LoVo (cell line): ENCODE results near the gene ACBD3.

ENCODE experiments used
- DNase-seq: peaks from one replicate; pipeline ENCODE4 v3.0.0-alpha.2; 2016; ENCODE audit warnings: low spot score

The ACBD3 gene

DNA sequence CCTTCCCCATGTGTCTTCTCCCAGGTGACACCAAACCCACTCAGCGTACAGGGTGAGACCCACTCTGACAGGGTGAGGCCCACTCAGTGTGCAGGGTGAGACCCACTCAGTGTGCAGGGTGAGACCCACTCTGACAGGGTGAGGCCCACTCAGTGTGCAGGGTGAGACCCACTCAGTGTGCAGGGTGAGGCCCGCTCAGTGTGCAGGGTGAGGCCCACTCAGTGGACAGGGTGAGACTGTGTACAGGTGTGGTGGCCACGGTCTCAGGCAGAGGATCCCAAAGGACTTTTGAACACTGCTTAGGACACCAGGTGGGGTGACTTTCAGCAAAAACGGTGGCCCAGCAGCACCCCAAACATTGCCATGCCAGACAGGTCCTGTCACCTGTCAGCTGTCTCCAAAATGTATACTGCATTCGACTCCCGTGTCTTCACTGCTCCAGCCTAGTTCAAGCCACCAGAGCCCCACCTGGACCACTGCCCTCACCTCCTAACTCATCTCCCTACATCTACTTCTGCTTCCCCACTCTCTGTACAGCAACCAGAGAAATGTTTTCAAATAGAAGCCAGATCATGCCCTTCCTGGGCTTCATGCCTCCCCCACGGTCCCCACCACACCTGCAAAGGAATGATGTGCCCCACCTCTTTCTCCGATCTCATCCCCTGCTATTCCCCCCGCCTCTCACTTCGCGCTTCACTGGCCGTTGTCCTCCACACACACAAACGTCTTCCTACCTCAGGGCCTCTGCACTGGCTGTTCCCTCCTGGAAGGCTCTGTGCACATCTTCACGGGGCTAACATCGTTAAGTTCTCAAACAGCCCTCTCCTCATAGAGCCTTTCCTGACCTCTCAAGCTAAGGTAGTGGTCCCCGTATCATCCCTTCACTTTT, 52.1 kb downstream of the ACBD3 start:
- no peak for DNase-seq

DNA sequence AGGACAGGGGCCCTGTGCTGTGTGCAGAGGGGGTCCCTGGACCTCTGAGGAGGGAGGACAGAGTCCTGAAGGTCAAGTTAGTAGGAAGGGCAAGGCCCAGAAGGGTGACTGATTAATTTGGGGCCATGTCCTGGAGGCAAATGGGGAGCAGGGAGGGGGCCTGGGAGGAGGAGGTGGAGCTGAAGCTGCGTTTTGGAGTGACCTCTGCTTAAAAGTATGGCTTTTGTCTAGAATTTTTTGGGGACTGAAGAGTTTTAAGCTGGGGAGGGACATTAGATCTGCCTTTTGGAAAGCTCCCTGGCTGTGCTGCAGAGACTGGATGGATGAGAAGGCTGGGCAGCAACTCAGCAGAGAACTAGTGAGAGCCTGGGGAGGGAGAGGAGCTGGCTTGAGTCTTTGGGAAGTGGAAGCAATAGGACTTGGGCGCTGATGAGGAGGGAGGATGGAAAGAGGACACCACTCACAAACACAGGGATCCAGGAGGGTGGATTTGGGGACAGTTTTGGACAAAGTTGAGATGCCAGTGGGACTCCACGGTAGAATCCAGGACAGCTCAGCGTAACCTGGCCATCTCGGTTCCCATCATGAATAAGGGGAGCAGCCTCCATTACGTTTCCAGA, 52.9 kb downstream of the ACBD3 start:
- DNase-seq, result no peak

DNA sequence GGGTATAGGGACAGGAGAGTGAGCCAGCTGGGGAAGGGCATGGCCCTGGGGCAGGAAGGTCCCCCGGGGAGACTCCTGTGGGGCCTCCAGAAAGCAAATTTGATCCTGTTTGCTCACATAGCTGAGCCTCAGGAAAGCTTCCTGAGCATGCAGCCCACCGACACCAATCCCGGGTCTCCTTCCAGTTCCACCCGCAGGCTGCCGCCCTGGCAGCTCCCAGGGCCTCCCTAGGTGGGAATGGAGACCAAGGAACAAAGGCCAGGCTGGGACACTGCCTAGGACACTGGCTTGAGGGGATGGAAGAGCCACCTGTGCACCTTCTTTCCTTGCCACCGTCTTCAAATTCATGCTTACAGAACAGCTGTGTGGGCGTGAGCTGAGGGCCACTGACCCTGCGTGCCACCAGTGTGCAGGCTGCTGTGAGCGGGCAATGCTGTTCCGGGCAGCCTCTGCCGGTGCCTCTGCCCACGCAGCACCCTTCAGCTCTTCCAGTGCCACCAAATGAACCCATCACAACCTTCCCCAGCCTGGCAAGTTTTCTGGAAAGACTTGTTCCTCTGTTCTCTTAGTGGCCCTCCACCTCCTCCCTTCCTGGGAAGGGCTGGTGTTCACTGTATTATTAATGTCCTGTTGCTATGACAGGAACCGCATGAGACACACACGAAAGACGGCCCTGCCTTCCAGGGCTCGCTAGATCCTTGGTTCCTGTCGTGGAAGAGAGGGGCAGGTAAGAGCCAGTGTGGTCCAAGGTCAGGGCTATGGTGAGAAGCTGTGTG, 53.6 kb downstream of the ACBD3 start:
- DNase-seq, result no peak

DNA sequence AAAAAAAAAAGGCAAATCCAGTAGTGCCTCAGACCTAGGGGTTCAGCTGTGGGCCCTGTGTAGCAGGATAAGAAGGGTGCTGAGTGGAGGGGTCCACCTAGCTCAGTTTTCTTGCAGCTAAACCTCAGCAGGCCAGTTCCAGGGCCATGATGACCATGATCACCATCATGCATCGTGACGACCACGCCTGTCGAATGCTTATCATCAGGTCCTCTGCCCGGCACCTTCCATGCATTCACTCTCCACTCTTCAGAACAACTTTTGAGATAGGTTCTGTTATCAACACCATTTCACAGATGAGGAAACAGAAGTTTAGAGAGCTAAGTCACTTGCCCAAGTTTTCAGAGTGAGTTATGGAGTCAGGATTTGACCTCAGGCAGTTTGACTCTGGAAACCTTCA, 54.9 kb downstream of the ACBD3 start:
- DNase-seq, result no peak

DNA sequence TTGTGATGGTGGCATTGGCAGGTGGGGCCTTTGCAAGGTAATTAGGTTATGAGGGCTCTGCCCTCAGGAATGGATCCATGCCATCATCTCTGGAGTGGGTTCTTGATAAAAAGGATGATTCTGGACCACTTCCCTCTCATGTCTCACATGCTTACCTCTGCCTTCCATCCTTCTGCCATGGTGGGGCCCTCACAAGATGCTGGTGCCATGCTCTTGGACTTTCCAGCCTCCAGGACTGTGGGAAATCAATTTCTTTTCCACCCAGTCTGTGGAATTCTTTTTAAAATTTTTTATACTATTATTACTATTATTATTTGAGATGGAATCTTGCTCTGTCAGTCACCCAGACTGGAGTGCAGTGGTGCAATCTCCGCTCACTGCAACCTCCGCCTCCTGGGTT, 57.3 kb downstream of the ACBD3 start:
- DNase-seq, result no peak

DNA sequence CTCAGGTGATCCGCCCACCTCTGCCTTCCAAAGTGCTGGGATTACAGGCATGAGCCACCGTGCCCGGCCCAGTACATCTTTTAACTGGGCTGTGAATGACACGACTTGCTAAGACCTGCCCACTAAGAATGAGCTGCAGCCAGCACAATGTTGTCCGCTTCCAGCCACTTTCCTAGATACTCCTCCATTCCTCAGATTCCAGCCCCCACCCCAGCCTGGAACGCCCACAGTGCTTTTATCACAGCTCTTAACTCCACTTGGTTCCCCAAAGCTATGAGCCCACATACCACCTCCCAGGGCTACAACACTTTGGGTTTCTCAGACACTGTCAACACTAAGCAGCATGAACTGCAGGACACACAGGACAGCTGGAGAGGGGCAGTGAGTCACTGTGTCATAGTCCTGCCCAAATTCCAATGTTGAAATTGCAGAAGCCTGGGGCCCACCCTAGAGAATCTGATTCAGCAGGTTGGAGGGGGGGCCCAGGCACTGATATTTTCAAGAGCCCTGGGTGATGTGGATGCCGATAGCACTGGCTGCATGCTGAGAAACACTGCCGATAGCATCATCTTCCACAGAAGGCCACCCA, 58.0 kb downstream of the ACBD3 start:
- peak; percentile 20 for DNase-seq

DNA sequence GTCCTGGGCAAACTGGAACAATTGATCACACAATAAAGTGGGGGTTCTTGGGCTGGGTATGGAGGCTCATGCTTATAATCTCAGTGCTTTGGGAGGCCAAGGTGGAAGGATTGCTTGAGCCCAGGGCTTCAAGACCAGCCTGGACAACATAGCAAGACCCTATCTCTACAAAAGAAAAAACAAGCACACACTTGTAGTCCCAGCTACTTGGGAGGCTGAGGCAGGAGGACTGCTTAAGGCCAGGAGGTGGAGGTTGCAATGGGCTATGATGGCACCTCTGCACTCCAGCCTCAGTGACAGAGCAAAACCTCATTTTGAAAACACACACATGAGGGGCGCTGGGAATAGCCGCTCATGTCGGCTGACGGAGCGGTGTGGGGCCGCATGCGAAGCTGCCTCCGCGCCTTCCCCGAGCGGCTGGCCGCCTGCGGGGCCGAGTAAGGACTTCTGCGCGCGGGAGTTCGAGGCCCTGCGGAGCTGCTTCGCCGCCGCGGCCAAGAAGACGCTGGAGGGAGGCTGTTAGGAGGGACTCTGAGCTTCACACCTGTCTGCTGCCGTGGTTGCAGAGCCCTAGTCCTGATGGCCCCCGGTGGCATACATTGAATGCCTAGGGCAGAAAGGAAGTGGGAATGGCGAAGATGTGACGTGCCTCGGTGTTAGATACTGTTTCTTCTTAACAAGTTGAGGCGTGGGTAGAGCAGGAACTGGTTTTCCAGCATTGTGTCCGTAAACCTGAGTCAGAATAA, 59.5 kb downstream of the ACBD3 start:
- peak; percentile 15 for DNase-seq

DNA sequence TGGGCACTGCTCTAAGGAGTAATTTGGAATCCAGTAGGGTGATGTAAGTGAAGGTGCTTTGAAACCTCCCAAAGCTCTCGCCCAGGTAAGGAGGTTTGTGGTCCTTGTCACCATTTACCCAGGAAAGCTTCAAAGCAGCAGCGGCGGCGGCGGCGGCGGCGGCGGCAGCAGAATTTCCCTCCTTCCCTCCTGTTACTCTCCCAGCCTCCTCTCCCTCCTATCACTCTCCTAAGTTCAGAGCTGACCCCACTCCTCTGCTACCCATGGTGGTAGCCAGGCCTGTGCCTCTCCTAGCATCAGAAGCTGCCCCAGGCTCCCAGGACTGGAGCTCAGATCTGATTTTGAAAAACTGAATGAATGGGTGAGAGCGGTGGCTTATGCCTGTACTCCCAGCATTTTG, 60.7 kb downstream of the ACBD3 start:
- no peak for DNase-seq

DNA sequence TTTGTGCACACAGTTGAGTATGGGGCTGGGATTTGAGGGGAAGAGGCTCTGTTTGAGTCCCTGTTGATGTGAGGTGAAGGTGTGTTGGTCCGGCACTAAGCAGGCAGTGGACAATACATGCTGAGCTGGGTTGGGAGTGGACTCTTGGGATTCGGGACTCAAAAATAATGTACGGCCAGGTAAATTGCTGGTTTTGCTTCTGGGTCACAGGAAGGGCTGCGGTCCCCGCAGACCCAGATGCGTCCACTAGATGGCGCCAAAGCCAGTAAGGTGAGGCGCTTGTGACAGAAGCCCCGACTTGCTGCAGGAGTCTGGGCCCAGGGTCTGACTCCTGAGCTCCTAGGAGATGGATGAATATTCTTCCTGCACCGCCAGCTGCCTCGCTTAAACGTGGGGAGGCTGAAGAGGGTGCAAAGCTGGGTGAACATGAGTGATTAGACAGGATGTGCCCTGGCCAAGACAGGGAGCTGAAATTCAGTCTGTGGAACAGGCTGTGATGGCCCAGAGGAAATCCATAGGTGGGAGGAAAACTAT, 61.4 kb downstream of the ACBD3 start:
- DNase-seq, result peak; percentile 80

DNA sequence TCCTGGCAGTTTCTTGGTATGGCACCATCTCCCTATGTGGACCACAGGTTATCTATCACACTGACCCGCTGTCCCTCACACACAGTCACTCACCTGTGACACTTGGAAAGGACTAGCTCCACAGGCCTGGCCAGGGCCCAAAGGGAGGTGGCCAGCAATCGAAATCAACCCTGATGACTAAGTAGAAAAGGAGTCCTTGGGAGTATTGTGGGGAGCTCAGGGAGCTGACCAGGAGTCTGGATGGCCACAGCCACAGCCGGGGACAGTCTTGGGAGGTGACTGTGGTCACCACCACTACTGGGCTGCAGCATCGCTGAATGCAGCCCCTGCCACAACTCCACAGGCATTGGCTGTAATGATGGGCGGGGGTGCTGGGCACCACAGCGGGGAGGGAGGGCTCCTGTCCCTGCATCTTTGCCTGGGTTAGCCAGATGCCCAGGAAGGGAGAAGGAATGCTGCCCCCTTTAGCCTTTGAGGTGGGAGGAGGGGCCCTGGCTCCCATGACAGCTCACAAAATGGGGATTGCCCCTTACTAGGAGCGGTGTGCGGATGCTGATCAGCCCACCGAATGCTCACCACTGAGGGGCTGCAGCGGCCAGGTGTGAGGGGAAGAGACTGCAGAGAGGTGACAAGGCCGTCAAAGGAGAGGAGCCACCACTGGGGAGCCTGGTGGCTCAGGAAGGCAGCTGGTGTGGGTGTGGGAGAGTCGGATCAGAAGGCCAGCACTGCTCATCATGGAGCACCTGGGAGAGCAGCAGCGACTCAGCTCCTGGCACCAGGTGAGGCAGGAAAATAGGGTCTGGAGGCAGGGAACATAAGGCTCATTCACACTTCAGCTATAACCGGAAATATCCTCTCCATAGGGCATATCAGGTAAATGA, 62.7 kb downstream of the ACBD3 start:
- DNase-seq, result peak; percentile 62

DNA sequence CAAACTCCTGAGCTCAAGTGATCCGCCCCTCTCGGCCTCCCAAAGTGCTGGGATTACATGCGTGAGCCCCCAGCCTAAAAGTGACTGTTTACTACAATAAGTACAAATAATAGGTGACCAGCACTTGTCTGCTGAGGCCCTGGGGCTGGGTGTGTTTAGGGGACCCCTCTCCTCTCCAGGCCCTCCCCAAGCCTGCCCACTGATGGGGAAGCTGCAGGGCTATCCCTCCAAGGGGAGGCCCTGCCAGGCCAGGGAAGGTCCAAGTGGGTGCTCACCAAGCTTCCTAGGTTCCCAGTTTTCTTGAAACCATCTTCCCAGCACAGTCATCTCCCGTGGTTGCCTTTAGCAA, 63.4 kb downstream of the ACBD3 start:
- DNase-seq, result no peak

DNA sequence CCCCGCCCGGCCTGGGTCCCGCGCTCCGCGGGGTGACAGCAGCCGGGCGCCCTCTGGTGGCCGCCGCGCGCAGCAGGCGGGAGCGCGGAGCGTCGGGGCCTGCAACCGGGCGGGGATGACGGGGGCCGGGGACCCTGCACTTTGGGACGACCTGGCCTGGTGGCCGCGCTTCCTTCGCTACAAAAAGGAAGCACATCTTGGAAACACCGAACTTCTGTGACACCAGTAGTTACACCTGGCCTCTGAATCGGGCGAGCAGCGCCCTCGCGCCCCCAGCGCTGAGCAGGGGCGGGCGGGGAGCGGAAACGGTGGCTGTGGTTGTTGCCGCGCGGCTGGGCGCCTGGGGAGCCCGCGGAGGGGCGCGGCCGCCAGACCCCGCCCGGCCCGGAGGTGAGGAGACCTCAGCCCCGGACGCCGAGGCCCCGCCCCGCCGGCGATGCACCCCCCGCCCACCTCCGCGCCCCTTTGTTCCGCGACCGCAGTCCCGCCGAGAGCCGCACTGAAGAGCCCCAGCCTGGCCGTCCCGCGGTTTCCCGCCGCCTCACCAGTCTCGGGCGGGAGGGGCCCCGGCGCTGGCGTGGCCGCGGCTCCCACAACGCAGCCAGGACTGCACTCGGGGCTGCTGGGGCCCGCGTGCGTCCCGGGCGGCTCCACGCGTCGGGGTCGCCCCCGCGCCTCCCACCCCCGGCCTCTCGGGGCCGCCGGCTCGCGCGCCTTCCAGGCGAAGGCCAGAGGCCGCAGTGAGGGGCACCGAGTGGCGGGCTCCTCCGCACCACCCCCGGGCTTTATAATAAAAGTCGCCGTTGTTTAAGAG, 64.7 kb downstream of the ACBD3 start:
- DNase-seq, result peak; percentile 75

DNA sequence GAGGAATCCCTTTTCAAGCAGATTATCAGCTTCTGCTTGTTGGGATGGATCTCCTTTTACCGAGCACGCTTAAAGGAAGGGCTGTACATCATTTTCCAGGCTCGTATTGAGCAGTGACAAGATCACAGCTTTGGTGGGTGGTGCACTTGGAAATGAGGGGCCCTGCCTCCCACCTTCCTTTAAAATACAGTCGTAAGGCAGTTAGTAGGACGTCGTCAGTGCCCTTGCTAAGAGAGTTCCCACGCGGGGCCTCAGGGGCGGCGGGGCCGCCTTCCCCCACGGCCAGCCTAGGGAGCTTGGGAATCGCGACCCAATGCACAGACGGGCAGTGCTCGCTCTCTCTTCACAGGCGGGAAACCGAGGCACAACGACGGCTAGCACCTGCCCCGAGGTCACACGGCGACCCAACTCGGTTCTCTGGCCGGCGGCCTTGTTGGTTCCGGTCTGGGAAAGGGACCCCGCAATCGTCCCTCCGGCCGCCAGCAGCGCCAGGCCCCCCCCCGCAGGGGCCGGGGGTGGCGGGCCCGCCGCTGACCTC, 65.4 kb downstream of the ACBD3 start:
- DNase-seq, result no peak

DNA sequence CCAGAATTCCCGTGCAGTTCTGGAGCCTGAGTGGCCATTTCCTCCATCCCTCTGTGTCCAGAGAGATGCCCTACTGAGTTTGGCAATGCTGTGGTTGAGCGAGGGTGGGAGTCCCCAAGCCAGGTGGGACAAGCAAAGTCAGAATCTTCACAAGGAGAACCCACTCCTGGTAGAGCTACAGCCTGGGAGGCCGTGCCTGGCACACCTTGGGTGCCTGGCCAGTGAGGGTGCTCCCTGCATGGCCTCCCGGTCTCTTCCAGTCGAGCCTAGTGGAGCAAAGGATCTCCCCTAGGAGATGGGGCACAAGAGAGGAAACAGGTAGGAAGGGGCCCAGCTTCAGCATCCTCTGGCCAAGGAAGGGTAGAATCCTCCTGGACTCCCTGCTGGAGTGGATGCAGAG, 66.1 kb downstream of the ACBD3 start:
- no peak for DNase-seq

DNA sequence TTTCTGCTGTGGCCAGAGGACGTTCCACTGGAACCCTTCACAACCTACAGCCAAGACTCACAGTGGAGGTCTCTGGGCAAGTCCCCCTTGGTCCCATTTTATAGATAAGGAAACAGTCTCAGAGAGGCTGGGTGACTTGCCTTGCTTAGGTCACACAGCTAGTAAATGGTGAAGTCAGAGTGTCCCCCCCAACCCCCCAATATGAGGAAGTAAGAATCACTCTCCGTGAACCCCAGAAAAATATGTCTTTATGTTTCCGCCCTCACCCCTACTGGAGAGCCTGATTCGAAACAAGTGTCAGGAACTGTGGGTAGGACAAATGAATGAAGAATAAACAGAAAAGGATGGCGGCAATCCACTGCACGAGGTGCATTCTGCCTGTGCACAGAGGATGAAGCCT, 67.4 kb downstream of the ACBD3 start:
- no peak for DNase-seq

DNA sequence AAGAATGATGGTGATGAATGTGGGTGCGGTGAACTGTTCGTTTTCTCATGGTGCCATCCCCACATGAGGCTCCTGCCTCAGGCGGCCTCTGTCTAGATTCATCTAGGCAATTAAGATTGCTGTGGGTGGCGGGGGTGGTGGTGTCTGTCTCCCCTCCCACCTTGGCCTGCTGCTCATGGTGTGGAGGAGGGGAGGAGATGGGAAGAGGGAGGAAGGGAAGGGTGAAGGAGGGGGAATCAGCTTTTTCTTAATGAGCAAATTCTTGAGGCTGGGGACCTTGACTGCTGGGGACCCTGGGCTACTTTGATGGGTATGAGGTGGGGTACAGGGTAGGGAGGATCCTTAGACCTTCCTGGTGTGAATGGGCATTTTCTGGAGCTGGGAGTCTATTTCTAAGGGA, 68.2 kb downstream of the ACBD3 start:
- no peak for DNase-seq

DNA sequence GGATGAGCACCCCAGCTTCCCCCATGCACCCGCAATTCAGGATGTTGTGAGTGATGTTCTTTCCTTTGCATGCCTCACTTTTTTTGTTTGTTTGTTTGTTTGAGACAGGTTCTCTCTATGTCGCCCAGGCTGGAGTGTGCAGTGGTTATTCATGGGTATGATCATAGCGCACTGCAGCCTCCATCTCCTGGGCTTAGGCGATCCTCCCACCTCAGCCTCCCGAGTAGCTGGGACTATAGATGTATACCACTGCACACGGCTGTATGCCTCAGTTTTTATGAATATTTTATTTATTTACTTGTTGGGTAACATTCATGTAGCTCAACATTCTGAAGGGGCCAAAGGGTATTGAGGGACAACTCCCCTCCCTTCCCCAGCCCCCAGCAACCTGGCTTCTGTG, 69.2 kb downstream of the ACBD3 start:
- DNase-seq, result no peak

DNA sequence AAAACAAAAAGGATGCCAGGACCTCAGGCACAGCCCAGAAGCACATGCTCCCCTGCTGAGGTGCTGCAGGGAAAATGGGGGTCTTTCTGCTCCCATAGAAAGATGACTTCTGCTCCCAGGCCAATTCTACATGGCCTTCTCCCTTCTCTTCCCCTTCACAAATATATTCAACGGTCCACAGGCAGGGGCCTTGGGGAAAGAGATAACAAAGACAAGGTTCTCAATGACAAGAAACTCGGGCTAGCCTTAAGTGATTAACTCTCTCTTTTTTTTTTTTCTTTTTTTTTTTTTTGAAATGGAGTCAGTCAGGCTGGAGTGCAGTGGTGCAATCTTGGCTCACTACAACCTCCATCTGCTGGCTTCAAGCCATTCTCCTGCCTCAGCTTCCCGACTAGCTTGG, 69.9 kb downstream of the ACBD3 start:
- no peak for DNase-seq

DNA sequence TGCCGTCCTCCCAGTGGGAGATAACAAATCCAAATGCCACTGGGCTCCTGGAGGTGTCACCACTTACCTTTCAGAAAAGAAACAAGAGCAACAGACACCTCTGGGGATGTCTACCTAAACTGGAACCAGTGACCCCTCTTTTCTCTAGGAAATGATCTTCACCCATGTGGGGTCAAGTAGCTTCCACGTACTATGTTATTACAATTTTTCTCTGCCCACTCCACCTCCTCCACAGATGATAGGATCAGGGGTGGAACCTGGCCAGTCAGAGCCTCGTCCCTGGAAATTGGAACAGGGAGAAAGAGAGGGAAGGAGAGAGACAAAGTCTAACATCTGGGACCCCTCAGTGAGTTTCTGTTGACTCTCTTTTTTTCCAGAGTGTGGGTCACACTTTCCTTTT, 73.9 kb downstream of the ACBD3 start:
- DNase-seq, result no peak

DNA sequence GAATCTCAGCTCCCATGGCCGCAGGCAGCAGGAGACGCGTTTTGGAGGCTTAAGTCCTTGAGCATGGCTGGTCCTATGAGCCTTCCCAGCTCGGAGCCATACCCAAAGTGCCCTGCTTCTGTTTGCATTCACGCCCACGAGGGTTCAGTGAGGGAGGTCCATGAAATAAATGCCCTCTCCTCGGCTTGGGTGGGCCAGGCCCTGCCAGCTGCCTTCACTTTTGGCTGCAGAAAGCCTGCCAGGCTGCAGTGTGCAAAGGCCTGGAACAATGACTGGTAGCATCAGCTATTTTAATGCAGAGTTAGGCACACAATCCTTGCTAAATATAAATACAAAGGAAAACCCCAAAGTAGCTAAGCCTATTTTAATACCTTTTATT, 74.7 kb downstream of the ACBD3 start:
- no peak for DNase-seq
